Karpas-422 (cell line): ENCODE measurements around the gene RAB11FIP2. TPM values are rescaled to one million over a fixed set of nuclear protein-coding genes. Genes with fewer than 3 reads are reported as not detected.
A peak's percentile ranks its signal among the peaks of the same experiment; 100 is the strongest.
"Not testable (repeated sequence)": the region's sequence is repeated elsewhere in the genome, so short reads cannot be mapped to it uniquely, and the experiment has no call there.

Source experiments
- DNase-seq: peaks from one replicate; pipeline ENCODE4 v3.0.0-alpha.2; 2015
- H2AFZ ChIP-seq: fragments of 200-600 bp; sonication (generic); 2 replicates; pipeline ENCODE4 v1.6.1; 2014; ENCODE audit warnings: antibody characterized with exemption, low read length, mixed read lengths
- H3K27ac ChIP-seq: fragments of 200-600 bp; sonication (generic); 2 replicates; pipeline ENCODE4 v1.5.1; 2014; ENCODE audit warnings: mild to moderate bottlenecking, low read length, moderate library complexity
- H3K27me3 ChIP-seq: fragments of 200-600 bp; sonication (generic); 2 replicates; pipeline ENCODE4 v1.6.1; 2014; ENCODE audit warnings: low read length, mixed read lengths
- H3K36me3 ChIP-seq: fragments of 200-600 bp; sonication (generic); 2 replicates; pipeline ENCODE4 v1.6.1; 2014; ENCODE audit warnings: low read length, mixed read lengths; ENCODE audit not compliant: insufficient read depth
- H3K4me1 ChIP-seq: fragments of 200-600 bp; sonication (generic); 2 replicates; pipeline ENCODE4 v1.6.1; 2014; ENCODE audit warnings: mild to moderate bottlenecking, low read length, mixed read lengths
- H3K4me2 ChIP-seq: fragments of 200-600 bp; sonication (generic); 2 replicates; pipeline ENCODE4 v1.6.1; 2014; ENCODE audit warnings: low read length, low read depth, mild to moderate bottlenecking; ENCODE audit not compliant: poor library complexity, severe bottlenecking
- H3K4me3 ChIP-seq: fragments of 200-600 bp; sonication (generic); 2 replicates; pipeline ENCODE4 v1.5.1; 2014; ENCODE audit warnings: mild to moderate bottlenecking, antibody characterized with exemption, low read length, mixed read lengths
- H3K79me2 ChIP-seq: fragments of 200-600 bp; sonication (generic); 2 replicates; pipeline ENCODE4 v1.6.1; 2014; ENCODE audit warnings: mild to moderate bottlenecking, low read length, mixed read lengths
- H3K9ac ChIP-seq: fragments of 200-600 bp; sonication (generic); 2 replicates; pipeline ENCODE4 v1.6.0; 2014; ENCODE audit warnings: low read length
- H3K9me2 ChIP-seq: fragments of 200-600 bp; sonication (generic), shearing (Covaris generic); replicated peaks from 2 replicates; pipeline ENCODE4 v1.6.0; 2014; ENCODE audit warnings: mild to moderate bottlenecking, low read length, moderate library complexity; ENCODE audit not compliant: insufficient read depth
- H3K9me3 ChIP-seq: fragments of 300-700, 200-600 bp; sonication (generic); 2 replicates; pipeline ENCODE4 v1.6.1; 2014; ENCODE audit warnings: low read length, mixed read lengths
- H4K20me1 ChIP-seq: fragments of 200-600 bp; sonication (generic); 2 replicates; pipeline ENCODE4 v1.6.1; 2014; ENCODE audit warnings: mild to moderate bottlenecking, antibody characterized with exemption, low read length, low read depth; ENCODE audit not compliant: insufficient read depth
- total RNA-seq: library from RNA; depleted of rRNA; stranded (reverse); fragments of >200 nt; shearing (Covaris generic); gene quantifications from 2 replicates; pipeline ENCODE4 v1.2.3, GENCODE V29; 2014; ENCODE audit warnings: low replicate concordance; rRNA removed

The RAB11FIP2 gene, protein sequence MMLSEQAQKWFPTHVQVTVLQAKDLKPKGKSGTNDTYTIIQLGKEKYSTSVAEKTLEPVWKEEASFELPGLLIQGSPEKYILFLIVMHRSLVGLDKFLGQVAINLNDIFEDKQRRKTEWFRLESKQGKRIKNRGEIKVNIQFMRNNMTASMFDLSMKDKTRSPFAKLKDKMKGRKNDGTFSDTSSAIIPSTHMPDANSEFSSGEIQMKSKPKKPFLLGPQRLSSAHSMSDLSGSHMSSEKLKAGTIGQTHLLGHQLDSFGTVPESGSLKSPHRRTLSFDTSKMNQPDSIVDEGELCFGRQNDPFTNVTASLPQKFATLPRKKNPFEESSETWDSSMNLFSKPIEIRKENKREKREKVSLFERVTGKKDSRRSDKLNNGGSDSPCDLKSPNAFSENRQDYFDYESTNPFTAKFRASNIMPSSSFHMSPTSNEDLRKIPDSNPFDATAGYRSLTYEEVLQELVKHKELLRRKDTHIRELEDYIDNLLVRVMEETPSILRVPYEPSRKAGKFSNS
- 8.5 and 33.5 TPM in 2 replicates for total RNA-seq

DNA sequence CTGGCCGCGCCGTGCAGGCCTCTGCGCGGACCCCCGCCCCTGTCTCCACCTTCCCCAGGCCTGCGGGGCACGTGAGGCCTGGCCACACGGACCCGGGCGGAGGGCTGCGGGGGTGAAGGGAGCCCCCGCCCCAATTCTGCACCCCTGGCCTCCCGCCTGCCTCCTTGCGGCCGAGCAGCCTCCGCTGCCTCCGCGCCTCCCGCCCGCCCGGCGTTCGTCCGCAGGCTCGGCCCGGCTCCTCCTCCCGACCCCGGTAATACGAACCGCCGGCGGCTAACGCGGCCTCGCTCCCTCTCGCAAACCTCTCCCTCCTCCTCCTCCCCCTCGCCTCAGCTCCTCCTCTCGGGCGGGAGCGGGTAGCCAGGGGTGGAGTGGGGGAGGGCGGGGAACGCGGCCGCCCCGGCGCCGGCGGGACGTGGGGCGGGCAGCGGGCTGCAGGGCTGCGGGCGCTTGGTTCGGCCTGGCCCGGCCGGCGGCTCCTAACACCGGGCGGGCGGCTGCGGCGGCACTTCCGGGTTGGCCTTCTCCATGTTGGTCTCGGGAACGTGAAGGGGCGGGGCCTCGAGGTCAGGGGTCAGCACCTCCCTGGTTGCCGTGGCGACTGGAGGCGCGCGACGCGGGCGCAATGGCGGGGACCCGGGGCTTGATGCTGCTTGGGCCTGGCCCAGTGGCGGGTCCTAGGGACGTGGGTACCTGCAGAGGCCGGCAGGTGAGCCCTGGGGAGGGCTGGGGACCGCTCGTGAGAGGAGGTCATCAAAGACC is at the start of gene RAB11FIP2:
Gene RAB11FIP2, minus strand, starts transcription at position 547 of the 762 bp plus-strand sequence. CDS start 778 bp downstream, outside the sequence.
- peak within 1 kb of the TSS; percentile 83 for H3K4me3 ChIP-seq
- H2AFZ ChIP-seq = peak within 1 kb of the TSS; percentile 96
- H3K27ac ChIP-seq = peak within 1 kb of the TSS; percentile 61
- peak within 1 kb of the TSS; percentile 90 for H3K4me2 ChIP-seq
- H3K9ac ChIP-seq = peak within 1 kb of the TSS; percentile 79
- H3K36me3 ChIP-seq = no peaks in the 10 kb centered on the region
- peak; percentile 97 for DNase-seq
- no peaks in the 10 kb centered on the region for H3K9me3 ChIP-seq
- peaks cover 47% of the 10 kb centered on the region for H3K79me2 ChIP-seq
- no peaks in the 10 kb centered on the region for H3K27me3 ChIP-seq
- peaks cover 46% of the 10 kb centered on the region for H3K4me1 ChIP-seq
- H3K9me2 ChIP-seq = no peaks in the 10 kb centered on the region
- H4K20me1 ChIP-seq = no peaks in the 10 kb centered on the region

DNA sequence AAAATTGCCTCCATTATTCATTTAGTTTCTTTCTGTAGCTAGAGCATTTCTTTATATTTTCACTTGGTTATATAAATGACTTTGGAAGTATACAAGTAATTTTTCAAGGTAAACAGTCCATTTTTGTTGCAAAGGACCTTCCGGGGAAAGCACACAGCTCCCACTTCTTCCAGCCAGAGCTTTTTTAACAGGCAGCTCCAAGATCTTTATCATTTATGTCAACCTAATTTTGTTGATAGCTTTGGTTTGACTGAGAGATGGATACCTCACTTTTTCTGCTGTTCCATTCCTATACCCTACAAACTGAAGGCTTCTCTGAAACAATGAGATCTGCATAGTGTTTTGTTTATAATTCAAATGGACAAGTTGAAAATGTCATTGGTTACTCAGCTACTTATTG is 49.3 kb upstream of the RAB11FIP2 start:
- H3K9me2 ChIP-seq = no peaks in the 10 kb centered on the region
- H3K4me3 ChIP-seq = no peak overlapping the region
- H3K36me3 ChIP-seq = no peaks in the 10 kb centered on the region
- H3K4me2 ChIP-seq = no peak overlapping the region
- H3K79me2 ChIP-seq = no peaks in the 10 kb centered on the region
- H3K9ac ChIP-seq = no peak overlapping the region
- no peaks in the 10 kb centered on the region for H4K20me1 ChIP-seq
- H3K27ac ChIP-seq = no peak overlapping the region
- no peak overlapping the region for H2AFZ ChIP-seq
- H3K4me1 ChIP-seq = no peaks in the 10 kb centered on the region
- no peaks in the 10 kb centered on the region for H3K27me3 ChIP-seq
- no peaks in the 10 kb centered on the region for H3K9me3 ChIP-seq
- DNase-seq = no peak

DNA sequence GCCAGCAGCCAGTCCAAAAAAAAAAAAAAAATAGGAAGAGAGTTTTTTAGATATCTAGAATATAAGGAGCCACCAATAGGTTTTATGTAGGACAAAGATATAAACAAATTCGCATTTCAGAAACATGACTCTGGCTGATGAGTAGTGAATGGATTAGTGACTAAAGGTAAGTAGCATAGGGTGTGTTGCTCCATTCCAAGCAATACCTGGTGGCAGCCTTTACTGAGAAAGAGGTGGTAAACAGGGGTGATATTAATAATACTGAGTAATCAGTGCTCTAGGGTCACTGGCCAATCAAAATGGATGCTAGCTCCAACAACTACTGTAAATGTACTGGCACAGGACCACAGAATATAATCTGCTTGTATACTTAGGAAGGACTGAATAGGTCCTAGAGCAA is 45.5 kb upstream of the RAB11FIP2 start:
- no peaks in the 10 kb centered on the region for H3K4me1 ChIP-seq
- no peaks in the 10 kb centered on the region for H3K36me3 ChIP-seq
- no peak overlapping the region for H3K4me3 ChIP-seq
- no peak overlapping the region for H3K4me2 ChIP-seq
- no peak overlapping the region for H2AFZ ChIP-seq
- no peaks in the 10 kb centered on the region for H3K9me2 ChIP-seq
- H3K79me2 ChIP-seq = no peaks in the 10 kb centered on the region
- H3K9me3 ChIP-seq = no peaks in the 10 kb centered on the region
- H3K27me3 ChIP-seq = no peaks in the 10 kb centered on the region
- H4K20me1 ChIP-seq = no peaks in the 10 kb centered on the region
- DNase-seq = no peak
- H3K9ac ChIP-seq = no peak overlapping the region
- no peak overlapping the region for H3K27ac ChIP-seq

DNA sequence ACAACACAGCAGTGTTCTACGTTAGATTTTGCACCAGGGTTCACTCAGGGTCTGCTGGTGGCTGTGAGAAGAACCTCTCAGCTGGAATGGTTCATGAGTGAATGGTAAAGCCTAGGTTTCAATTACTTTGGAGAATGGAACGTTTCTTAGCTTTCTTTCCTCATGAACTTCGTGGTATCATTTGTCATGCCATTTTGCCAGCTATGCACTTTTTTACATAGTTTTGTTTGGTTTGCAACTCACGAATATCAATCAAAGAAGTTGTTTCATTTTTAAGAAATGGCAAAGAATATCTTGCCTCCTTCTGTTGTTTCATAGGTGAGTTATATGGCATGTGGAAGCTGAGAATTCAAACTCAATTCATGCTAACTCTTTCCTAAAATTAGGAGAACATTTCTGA is 34.1 kb upstream of the RAB11FIP2 start:
- Histone ChIP-seq H2AFZ (no peak overlapping the region), H4K20me1 (no peaks in the 10 kb centered on the region), H3K27ac (no peak overlapping the region), H3K4me2 (no peak overlapping the region), H3K9me2 (no peaks in the 10 kb centered on the region), H3K9me3 (no peaks in the 10 kb centered on the region), H3K4me1 (no peaks in the 10 kb centered on the region), H3K4me3 (no peak overlapping the region), H3K9ac (no peak overlapping the region), H3K36me3 (no peaks in the 10 kb centered on the region), H3K27me3 (no peaks in the 10 kb centered on the region), H3K79me2 (no peaks in the 10 kb centered on the region)
- no peak for DNase-seq

DNA sequence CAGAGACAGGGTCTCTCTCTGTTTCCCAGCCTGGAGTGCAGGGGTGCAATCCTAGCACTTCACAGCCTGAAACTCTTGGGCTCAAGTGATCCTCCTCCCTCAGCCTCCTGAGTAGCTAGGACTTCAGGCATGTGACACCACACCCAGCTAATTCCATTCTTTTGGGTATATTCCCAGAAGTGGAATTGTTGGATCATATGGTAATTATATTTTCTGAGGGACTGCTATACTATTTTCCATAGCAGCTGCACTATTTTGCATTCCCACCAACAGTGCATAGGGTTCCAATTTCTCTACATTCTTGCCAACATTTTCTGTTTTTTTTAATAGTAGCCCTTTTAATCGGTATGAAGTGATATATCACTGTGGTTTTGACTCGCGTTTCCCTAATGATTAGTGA is 30.0 kb upstream of the RAB11FIP2 start:
- no peaks in the 10 kb centered on the region for H3K79me2 ChIP-seq
- DNase-seq = no peak
- H3K9me2 ChIP-seq = no peaks in the 10 kb centered on the region
- H3K27me3 ChIP-seq = peaks cover 3% of the 10 kb centered on the region; the same call in 1 of the 2 replicates
- H3K36me3 ChIP-seq = no peaks in the 10 kb centered on the region
- no peaks in the 10 kb centered on the region for H3K9me3 ChIP-seq
- no peak overlapping the region for H3K4me2 ChIP-seq
- no peak overlapping the region for H3K9ac ChIP-seq
- H3K4me3 ChIP-seq = no peak overlapping the region
- H3K4me1 ChIP-seq = no peaks in the 10 kb centered on the region
- no peak overlapping the region for H3K27ac ChIP-seq
- H4K20me1 ChIP-seq = no peaks in the 10 kb centered on the region
- H2AFZ ChIP-seq = no peak overlapping the region

DNA sequence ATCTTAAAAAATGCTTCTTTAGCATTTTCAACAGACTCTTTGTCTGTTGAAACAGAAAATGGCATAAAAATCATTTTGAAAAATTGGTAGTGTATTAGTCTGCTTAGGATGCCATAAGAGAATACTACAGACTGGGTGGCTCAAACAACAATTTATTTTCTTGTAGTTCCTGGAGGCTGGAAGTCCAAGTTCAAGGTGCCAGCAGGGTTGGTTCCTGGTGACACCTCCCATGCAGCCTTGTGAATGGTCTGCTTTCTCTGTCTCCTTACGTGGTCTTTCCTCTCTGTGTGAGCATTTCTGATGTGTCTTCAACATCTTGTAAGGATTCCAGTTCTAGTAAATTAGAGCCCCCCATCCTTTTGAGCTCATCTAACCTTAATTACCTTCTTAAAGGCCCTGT is 26.1 kb upstream of the RAB11FIP2 start:
- no peak for DNase-seq
- Histone ChIP-seq H3K9me3 (no peaks in the 10 kb centered on the region), H3K27me3 (peaks cover 3% of the 10 kb centered on the region; the same call in 1 of the 2 replicates), H3K9ac (no peak overlapping the region), H3K79me2 (no peaks in the 10 kb centered on the region), H4K20me1 (no peaks in the 10 kb centered on the region), H3K4me1 (no peaks in the 10 kb centered on the region), H3K9me2 (no peaks in the 10 kb centered on the region), H3K27ac (no peak overlapping the region), H3K4me3 (no peak overlapping the region), H3K4me2 (no peak overlapping the region), H3K36me3 (no peaks in the 10 kb centered on the region), H2AFZ (no peak overlapping the region)

DNA sequence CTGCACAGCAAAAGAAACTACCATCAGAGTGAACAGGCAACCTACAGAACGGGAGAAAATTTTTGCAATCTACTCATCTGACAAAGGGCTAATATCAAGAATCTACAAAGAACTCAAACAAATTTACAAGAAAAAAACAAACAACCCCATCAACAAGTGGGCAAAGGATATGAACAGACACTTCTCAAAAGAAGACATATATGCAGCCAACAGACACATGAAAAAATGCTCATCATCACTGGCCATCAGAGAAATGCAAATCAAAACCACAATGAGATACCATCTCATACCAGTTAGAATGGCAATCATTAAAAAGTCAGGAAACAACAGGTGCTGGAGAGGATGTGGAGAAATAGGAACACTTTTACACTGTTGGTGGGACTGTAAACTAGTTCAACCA is 20.6 kb upstream of the RAB11FIP2 start:
- not testable (repeated sequence) for H3K4me3 ChIP-seq, H3K9me3 ChIP-seq, H3K36me3 ChIP-seq, H3K4me2 ChIP-seq, DNase-seq, H4K20me1 ChIP-seq, H3K79me2 ChIP-seq, H3K27ac ChIP-seq, H2AFZ ChIP-seq, H3K27me3 ChIP-seq, H3K9me2 ChIP-seq, H3K4me1 ChIP-seq, H3K9ac ChIP-seq

DNA sequence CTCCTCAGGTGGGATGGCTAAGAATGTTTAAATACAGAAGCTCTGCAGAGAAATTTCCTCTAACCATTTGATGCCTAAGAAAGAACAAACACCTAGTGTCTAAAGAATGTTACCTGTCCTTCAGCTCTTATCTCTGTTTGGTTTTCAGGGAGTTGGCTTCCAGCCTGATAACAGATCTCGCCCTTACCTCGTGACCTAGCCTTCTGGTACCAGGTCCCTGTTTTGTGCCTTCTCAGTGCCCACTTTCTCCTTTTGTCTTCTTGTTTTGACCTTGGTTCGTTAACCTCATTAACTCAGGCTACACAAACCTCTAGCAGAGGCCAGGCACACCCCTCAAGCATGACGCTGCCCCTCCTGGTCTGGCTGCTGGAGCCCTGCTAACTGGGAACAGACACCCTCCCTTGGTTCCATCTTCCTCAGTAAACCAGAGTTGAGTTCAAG is 16.1 kb upstream of the RAB11FIP2 start:
- no peak overlapping the region for H3K4me2 ChIP-seq
- H3K9ac ChIP-seq = no peak overlapping the region
- no peaks in the 10 kb centered on the region for H3K9me2 ChIP-seq
- no peaks in the 10 kb centered on the region for H4K20me1 ChIP-seq
- no peaks in the 10 kb centered on the region for H3K9me3 ChIP-seq
- H3K27me3 ChIP-seq = no peaks in the 10 kb centered on the region
- H3K79me2 ChIP-seq = no peaks in the 10 kb centered on the region
- H3K27ac ChIP-seq = no peak overlapping the region
- H3K4me1 ChIP-seq = no peaks in the 10 kb centered on the region
- H3K4me3 ChIP-seq = no peak overlapping the region
- DNase-seq = no peak
- H3K36me3 ChIP-seq = no peaks in the 10 kb centered on the region
- no peak overlapping the region for H2AFZ ChIP-seq
